T-helper 9 cell (primary cell): ENCODE measurements around the gene RAET1E.
"Not testable (repeated sequence)": the region's sequence is repeated elsewhere in the genome, so short reads cannot be mapped to it uniquely, and the experiment has no call there.

Source experiments
- DNase-seq: peaks from one replicate; pipeline ENCODE4 v3.0.0-alpha.2; 2020

Gene RAET1E

DNA sequence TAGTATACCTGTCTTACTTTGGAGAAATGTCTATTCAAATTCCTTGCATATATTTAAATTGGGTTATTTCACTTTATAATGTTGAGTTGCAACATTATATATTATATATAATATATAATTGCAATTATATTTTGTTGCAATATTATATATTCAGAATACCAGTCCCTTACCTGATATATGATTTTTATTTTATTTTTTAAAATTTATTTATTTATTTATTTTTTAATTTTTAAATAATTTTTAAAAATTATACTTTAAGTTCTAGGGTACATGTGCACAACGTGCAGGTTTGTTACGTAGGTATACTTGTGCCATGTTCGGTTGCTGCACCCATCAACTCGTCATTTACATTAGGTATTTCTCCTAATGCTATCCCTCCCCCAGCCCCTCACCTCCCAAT, 29.1 kb upstream of the RAET1E start:
- DNase-seq, result not testable (repeated sequence)

DNA sequence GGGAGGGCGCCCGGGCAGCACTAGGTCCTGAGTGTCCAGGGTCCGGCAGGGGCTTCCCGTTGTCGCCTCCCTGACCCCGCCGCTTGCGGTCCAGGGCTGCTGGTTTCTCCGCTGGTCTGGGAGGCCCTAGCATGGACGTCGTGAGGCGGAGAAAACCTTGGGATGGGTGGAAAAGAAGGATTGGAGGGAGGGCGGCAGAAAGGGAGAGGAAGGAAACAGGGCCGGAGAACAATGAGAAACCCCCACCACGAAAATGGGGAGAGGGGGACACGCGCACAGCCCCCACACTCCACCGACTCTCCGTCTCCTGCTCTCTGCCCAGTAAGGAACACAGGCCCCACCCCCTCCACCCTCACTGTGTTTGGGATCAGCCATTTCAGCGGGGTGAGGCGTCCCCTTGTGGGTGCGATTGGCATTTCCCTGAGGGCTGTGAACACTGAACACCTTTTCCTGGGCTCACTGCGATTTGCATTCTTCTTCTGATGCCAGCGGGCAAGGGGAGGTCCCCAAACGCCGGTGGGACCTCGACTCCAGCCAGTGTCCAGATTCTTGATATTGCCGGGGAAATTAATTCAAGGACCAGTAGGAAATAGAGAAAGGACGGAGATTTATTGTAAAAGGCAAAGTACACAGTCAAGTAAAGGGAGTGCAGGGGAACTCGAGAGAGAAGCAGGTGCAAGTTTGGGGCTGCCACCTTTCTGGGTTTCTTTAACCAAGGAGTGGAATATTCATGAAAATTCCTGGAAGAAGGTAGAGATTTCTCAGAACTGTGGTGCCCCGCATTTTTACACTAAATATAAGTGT, 28.3 kb upstream of the RAET1E start:
- peak; percentile 58 for DNase-seq

DNA sequence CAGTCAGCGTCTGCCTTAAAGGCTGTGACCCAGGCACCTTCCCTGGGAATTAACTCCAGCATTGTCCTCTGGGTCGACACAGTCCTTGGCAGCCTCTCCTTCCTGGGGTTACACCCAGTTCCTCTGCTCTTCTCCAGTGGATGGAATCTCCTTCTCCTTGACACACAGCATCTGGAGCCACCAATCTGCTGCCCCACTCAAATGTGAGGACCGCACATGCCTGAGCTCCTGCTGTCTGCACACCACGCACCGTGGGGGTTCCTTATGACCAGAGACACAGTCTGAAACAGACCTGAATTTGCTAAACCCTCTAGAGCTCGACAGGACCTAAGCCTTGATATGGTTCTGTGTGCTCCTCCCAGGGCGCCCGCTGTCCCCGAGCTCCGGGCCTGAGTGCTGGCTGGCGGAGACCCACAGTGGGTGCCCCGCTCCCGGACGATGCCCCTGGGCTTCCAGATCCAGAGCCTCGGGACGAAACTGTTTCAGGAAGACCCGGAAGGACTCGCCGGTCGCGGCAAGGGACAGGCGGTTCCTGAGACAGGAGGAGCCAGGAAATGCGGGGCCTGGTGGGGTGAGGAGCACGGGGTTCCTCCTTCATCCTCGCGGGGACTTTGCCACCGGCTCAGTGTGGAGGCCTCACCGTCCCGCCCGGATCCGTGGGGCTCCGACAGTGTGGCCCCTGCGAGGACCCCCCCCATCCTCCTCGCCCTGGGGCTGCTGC, 27.5 kb upstream of the RAET1E start:
- DNase-seq, result no peak

DNA sequence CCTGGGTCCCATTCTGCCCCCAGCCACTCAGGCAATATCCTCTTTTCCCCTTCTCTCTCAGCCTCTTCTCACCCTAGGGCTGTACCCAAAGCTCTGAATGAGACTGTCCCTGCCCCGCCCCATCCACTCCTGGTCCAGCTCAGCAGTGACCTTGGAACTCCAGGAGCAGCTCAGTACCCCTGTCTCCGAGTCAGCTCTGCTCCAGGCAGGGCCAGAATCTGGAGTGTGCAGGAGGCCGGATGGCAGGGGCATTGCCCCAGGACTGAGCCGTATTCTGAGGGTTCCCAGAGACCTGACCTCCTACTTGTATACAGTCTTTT, 27.0 kb upstream of the RAET1E start:
- no peak for DNase-seq

DNA sequence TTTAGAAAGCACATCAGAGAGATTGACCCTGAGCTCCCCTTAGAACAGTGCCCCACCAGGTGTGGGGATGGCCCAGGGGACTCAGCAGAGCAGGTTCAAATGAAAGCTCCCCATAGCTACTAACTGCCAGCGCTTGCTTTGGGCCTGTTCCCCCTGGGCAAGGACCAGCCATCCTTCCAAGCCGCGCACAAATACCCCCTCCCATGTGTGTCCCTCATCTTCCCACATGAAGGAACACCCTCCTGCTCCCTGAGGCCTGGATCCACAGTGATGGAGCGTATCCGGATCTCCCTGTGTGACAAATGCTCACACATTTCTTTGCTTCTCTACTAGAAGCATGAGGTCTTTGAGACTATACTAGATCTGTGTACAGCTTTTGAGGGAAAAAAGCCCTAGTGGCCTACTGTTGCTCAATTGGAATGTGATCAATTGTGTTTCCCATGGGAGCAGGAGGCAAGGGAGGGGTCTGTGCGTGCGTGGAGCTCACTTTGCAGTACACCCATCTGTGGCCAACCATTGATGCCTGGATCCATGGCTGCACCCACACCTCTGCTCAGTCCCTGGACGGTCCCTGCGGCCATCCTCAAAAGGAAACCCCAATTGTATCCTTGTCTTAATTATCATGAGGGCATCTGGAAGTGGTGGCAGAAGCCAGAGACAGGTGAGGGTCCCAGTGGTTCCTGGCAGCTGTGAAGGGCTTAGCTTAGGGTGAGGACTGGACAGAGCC, 26.5 kb upstream of the RAET1E start:
- DNase-seq, result no peak

DNA sequence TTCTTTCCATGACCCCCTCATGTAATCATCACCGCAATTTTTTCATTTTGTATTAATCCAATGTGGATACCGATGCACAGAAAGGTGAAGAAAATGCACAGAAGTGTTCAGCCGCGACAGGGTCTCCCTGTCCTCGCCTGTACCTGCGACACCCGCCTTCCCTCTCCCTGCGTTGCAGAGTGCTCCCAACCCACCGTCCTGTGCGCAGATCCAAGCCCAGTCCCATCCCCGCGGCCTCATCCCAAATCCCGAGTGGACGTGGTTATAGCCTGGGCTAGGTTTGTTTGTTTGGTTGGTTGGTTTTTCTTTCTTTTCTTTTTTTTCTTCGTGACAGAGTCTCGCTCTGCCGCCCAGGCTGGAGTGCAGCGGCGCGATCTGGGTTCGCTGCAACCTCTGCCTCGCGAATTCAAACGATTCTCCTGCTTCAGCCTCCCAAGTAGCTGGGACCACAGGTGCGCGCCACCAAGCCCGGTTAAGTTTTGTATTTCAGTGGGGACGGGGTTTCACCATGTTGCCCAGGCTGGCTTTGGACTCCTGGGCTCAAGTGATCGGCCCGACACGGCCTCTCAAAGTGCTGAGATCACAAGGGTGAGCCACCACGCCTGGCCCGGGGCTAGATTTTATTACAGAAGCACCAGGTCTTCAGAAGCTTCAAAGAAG, 25.5 kb upstream of the RAET1E start:
- no peak for DNase-seq

DNA sequence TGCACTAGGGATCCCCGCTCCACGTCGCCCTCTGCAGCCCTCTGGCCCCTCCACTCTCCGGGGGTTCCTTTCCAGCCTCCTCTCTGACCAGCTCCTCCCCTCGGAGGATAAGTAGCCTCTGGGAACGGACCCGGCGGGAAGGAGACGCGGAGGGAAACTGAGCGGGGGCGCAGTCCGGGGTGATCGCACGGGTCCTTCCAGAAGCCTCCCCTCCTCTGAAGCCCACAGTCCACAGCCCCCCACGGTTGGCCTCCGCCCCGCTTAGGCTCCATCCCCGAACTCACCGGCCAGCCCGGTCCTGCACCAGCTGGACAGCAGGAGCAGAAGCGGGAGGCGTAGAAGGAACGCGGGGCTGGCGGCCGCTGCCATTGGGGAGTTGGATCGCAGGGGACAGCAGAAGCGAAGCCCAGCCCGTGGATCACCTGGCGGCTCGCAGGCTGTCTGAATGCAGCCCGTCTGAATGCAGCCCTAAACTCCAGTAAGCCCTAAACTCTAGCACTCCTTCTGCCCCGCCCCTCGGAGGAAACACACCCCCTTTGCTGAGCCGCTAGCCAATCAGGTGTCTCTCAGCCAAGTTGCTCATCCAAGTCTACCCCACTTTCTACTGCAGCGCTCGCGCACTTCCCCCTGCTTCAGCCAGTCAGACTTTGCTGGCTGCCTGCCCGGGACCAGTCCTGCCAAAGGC, 24.9 kb upstream of the RAET1E start, which contains the start of gene RAET1G:
TSS of gene RAET1G (minus strand) at position 480 of the 685 bp plus-strand sequence. CDS start at position 369, 111 bp downstream.
- DNase-seq, result peak; percentile 62

DNA sequence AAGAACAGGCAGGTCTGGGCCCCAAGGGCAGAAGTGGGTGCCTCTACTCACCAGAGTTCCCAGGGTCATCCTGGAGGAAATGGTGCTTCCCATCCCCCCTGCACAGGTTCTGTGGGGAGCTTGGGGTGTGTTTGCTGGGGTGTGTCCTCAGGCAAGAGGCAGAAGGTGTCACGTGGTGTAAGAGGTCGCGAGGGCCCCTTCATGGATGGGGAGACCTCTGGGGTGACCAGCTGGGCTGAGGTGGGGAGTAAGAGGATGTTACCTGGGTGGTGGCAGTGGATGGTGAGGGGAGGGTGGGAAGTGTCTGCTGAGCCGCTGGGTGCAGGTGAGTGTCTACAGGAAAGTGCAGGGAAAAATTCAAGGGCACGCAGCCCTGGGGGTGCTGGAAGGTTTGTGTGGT, 24.2 kb upstream of the RAET1E start:
- not testable (repeated sequence) for DNase-seq

DNA sequence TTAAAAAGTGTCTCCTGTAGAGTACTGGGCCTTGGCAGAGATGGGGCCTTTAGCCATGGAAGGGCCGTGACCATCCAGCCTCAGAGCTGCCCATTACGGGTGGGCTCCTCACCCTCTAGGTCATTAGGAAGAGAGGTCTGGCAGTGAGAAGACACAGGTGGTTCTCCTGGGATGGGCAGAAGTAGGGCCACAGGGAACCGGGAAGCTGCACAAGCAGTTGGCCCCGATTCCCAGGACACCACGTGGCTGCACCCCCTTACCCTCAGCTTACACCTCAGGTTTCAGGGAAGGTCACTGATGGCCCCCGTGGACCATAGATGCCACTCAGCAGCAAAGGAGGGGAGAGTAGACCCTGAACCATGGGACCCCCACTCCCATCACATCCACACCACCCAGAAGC, 23.4 kb upstream of the RAET1E start:
- no peak for DNase-seq

DNA sequence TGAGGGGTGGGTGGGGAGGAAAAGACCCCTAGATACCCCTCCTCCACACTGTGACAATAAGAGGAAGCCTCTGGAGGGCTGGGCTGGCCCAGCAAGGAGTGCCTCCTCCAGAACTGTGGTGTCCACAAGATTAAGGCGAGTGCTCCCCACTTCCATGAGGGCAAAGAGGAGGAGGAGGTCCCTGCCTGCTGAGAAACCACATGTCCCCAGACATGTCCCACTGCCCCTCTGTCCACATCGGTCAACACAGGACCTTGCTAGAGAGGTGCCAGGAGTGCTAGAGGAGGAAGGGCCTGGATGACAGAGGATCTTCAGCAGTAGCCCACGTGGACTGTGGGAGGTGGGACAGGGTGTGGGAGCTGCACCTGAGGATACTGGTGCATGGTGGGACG, 21.9 kb upstream of the RAET1E start:
- DNase-seq, result no peak

DNA sequence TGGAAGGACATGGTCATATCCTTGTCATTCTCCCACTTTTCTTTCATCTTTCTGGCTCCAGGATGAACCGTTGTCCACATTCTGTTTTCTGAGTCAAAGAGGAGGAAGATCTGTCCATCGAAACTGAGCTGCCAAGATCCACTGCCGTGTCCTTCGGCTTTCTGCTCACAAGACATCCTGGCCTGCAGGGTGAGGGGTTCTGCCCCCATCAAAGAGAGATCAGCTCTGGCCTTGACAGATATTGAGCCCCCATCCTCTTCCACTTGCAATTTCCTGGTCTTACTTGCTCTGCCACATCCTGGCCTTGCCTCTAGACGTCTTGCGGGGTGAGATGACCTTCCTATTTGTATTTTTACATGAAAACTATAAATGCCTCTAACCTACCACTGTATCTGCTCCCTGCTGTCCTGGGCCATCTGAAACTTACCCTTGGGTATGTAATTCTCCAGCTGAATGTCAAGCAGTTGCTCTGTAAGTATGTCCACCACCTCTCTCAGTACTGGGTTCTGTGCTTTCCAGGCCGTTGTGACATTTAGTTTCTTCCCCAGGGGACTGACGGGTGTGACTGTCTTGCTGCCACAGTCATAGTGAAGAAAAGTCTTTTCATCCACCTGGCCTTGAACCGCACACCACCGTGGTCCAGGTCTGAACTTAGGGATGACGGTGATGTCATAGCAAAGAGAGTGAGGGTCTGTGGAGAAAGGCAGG, 21.4 kb upstream of the RAET1E start:
- DNase-seq, result not testable (repeated sequence)

DNA sequence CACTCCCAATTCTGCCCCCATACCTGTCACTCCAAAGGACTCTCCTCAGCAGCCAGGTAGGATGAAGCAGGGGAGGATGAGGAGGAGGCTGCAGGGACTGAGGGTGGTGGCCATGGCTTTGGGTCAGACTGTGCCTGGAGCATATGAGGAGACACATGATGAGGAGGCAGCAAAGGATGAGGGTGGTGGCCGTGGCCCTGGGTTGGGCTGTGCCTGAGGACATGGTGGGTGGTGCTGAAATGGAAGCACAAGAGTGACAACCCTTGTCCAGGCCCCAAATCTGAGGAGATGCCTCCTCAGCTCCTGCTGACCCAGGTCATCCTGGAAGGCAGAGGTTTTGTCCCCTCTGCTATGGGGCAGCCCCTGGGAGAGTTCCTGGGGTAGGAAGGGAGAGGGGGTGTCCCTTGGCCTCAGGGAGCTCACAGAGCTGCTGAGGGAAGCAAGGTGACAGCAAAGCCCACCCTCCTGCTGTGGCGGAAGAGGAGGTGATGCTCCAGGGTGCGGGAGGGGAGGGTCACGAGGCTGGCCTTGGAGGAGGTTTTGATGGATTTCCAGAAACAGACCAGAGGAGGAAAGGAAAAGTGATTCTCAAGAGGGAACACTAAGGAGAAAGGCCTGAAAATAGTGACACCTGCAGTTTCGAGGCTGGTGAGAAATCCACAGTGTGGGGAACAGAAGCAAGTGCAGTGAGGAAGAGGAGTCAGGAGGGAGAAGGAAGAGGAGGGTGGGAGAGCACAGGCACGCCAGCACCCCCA, 20.4 kb upstream of the RAET1E start:
- DNase-seq, result no peak

DNA sequence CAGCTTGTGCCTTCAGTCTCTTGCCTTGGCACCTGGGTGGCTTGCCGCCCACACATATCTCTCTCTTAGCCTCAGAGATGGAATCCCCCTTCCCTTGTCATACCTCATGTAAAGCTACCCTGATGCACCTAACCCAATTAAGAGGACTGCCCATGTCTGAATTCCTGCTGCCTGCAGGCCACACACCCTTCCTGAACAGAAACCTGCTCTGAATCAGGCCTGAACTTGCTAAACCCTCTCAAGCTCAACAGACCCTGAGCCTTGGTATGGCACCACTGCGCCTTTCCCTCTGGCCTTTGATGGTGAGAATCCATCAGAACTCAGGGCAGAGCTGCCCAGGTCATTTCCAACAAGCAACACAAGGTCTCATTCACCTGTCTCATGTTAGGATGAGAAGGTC, 19.8 kb upstream of the RAET1E start:
- DNase-seq, result no peak

DNA sequence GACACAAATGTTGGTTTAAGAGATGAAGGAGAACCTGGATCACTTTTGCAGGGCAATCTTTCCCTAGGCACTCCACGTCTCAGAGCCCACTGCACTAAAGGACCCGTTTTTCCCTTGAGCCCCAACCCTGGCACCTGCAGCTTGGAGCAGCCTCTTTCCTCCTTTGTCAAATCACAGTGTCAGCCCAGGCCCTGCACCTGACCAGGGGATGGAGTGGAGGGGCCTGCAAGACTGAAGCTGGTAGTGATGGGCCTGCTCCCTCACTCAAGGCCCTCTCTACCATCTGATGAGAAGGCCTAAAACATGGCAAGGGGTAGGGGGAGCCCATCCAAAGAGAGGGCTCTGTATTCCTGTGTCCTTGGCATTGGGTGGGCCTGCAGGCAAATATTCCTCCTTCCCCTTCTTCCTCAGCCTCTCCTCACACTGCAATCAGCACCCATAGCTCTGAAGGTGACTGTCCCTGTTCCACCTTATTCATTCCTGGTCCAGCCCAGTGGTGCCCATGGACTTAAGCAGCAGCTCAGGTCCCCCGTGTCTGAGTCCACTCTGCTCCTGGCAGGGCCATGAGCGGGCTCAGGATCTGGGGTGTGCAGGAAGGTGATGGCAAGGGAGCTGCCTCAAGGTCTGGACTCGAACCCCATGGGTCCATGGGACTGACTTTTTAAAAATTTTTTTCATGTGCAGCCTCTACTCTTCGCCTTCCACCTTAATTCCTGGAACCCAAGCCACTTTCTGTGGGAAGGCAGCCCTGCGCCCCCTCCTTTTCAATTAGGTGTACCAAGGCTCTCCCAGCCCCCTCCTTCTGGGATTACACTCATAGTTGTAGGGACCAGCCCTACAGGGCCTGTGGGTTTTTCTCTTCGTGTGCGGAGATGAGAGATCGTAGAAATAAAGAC, 18.3 kb upstream of the RAET1E start:
- no peak for DNase-seq

DNA sequence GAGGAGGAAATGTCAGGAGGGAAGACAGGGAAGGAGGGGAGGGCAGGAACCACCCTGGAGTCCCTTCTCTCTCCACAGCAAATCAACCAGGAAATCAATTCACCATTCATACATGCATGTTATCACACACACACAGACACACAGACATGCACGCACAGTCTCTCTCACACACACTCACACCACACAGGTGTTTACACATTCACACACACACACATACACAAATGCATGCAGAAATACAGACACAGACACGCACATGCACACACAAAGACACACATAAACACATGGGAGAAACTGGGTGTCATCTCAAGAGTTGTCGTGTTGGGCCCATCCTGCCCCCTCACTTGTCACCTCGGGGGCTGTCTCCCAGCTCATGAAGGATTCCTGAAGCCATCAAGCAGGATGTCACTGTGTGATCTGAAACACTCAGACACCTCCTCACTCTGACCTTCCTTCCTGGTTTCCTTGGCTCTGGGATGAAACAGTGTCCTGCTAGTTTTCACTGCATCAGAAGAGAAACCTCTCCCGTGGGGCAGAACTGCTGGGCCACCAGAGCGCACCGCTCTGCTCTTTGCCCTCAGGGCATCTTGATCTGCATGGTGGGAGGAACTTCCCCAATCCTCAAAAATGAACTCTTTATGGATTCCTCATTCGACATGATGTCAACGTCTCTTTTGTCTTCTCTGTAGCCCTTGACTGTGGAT, 15.8 kb upstream of the RAET1E start:
- DNase-seq, result no peak

DNA sequence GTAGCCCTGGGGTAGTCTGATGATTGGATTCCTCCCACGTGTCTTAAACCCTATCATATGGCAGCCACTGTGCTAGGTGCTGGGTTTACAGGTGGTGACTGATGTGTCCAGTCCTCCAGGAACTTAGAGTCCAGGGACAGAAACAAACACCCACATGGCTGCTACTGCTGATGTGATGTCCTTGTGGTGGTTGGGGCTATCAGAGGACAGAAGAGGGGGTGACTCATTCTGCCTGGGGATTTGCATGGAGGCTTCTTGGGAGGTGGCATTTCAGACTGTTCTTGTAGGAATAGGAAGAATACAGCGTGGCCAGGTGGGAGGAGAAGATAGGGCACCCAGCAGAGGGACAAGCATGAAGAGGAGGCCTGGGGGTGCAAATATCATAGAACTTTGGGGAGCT, 15.2 kb upstream of the RAET1E start:
- no peak for DNase-seq

DNA sequence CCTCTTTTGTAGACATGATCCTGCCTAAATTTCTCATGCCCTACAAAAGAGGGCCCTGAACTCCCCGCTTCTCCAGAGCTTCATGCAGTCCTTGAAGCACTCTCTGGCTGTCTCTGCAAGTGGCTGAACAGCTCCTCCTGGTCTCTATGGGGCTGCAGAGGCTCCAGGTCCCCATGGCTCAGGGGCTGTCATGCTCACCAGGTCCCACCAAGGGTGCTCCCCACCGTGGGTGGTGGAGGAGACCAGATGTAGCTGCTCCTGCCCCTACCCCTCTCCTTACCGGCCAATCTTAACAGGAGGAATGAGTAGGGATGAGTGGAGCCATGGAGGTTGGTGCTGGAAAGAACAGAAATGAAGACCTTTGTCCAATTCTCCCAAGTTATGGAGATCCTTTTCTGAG, 14.8 kb upstream of the RAET1E start:
- DNase-seq, result not testable (repeated sequence)

DNA sequence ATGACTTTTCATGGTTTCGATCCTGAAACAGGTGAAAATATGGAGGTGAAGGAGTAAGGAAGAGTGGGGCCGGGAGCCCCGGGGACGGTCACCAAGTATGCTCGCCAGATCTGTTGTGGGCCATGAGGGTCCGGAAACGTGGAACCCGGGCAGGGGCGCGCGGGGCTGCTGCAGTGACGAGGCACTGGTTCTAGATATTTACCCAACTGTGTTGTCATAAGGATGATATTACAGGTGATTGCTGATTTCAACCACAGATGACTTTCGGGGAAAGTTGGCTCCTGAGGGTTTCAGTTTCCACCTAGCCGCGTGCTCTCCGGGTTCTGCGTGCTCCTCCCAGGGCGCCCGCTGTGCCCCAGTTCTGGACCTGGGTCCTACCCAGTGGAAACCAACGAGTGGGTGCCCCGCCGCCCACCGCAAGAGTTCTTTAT, 12.8 kb upstream of the RAET1E start:
- no peak for DNase-seq
